ENCODE data around the gene PLD4.

DNA sequence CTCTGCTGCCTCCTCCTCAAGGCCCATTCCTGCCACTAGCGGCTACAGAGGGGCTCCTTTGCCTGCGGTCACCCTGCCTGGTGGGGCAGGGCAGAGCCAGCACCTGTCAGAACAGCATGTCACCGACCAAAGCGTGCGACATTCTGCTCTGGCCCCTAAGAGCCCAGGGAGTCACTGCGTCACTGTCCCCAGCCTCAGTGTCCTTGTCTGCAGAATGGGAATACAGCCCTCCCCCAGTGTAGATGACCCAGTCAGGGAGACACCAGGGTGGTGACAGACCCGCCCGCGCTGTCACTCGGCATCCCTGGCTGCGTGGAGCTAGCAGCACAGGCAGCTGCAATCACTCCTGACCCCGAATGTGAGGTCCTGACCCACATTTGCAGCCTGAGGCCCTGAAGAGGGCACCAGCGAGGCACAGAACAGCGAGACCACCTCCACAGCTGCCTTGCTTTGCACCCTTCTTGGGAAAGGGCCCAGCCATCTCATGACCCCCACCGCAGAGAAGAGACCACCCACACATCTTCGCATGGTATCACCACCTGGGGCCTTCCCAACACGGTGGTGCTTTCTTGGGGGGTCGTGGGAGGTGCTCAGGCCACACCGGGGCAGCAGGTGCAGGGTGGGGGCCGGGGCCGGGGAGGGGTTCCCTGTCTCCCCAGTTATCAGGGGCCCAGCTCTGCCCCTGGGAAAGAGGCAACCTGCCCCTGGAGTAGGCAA, 51.0 kb downstream of the PLD4 start:
- TF ChIP-seq, protein P1, sequence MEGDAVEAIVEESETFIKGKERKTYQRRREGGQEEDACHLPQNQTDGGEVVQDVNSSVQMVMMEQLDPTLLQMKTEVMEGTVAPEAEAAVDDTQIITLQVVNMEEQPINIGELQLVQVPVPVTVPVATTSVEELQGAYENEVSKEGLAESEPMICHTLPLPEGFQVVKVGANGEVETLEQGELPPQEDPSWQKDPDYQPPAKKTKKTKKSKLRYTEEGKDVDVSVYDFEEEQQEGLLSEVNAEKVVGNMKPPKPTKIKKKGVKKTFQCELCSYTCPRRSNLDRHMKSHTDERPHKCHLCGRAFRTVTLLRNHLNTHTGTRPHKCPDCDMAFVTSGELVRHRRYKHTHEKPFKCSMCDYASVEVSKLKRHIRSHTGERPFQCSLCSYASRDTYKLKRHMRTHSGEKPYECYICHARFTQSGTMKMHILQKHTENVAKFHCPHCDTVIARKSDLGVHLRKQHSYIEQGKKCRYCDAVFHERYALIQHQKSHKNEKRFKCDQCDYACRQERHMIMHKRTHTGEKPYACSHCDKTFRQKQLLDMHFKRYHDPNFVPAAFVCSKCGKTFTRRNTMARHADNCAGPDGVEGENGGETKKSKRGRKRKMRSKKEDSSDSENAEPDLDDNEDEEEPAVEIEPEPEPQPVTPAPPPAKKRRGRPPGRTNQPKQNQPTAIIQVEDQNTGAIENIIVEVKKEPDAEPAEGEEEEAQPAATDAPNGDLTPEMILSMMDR (IDR thresholded peaks at IDR 0.05; ENCODE audit: control extremely low read depth in 1 of 3, insufficient read depth in 1 of 3, low read depth in 1 of 3, low read length in 3 of 3): peak in 2 of 3 experiments; percentile 56 to 65; a peak in 3 of 4 replicates
- TF ChIP-seq POLR2A (IDR thresholded peaks at IDR 0.05; ENCODE audit: control extremely low read depth in 1 of 2, low read depth in 2 of 2, low read length in 2 of 2) (no peak), RNF2 (IDR thresholded peaks at IDR 0.05; ENCODE audit: borderline replicate concordance, low read depth, low read length, missing control alignments, poor library complexity, severe bottlenecking) (no peak), SRF (IDR thresholded peaks at IDR 0.05; ENCODE audit: low read depth, low read length) (no peak), RFX5 (IDR thresholded peaks at IDR 0.05; ENCODE audit: borderline replicate concordance, low read depth, low read length) (no peak), SIN3A (conservative IDR thresholded peaks at IDR 0.05 in 1 of 2, IDR thresholded peaks at IDR 0.05 in 1 of 2; ENCODE audit: low read depth in 1 of 2, low read length in 2 of 2) (no peak), POLR2AphosphoS5 (IDR thresholded peaks at IDR 0.05; ENCODE audit: low read depth, low read length) (no peak), RAD21 (IDR thresholded peaks at IDR 0.05 in 1 of 2, conservative IDR thresholded peaks at IDR 0.05 in 1 of 2; ENCODE audit: low read depth in 2 of 2, low read length in 2 of 2) (peak; percentile 40 to 48)

All from H1 (cell line).